ENCODE results near the gene C1orf226.

DNA sequence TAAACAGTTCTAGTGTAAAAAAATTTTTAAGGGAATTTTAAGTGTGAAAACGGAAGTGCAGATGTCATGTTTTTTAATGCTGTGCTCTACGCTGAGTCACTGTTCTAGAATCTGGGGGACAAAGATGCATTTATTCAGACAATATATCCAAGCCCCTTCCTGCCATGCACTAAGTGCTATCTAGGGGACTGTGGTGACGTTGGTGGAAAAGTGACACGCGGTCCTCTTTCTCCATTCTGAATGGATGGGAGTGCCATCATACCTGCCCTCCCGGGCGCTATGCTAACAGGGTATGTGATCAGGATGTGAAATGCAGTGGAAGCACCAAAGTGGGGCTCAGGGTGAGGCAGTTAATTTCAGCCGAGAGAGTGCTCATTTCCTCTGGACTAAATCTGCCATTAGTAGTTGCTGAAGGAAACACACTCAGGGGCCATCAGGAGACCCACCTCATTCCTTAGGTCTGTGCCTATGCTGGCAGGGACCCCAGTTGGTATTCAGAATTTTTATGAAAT is 6.6 kb downstream of the C1orf226 start:
- TF ChIP-seq EGR1 (IDR thresholded peaks at IDR 0.05): no peak
- no peak for TF ChIP-seq YY1 (IDR thresholded peaks at IDR 0.05; ENCODE audit: low read depth)
- no peak for TF ChIP-seq FOXM1 (IDR thresholded peaks at IDR 0.05; ENCODE audit: borderline replicate concordance, low read depth)
- no peak for TF ChIP-seq TAF1 (IDR thresholded peaks at IDR 0.05; ENCODE audit: low read depth)
- no peak for TF ChIP-seq REST (IDR thresholded peaks at IDR 0.05; ENCODE audit: low read depth)
